A549 (cell line): ENCODE measurements around the gene NDUFS4. TPM values are rescaled to one million over a fixed set of nuclear protein-coding genes. Genes with fewer than 3 reads are reported as not detected.
A peak's percentile ranks its signal among the peaks of the same experiment; 100 is the strongest.

ENCODE experiments used
- ATAC-seq, 2 experiments: fragments of 200-7000 bp in 1 of 2; fragments of >200 bp in 1 of 2; cut with Nextera tagmentation in 1 of 2; cut with Tn5 transposase in 1 of 2; 3 replicates each; pipeline versions ENCODE4 v1.8.0 to v1.9.1; 2018 to 2020; ENCODE audit warnings: mild to moderate bottlenecking in 1 of 2, moderate library complexity in 1 of 2
- CTCF ChIA-PET: fragments of 300-600 bp; sonication (Branson Sonifier 250); formaldehyde crosslinking; extraction: SDS; loops from one replicate; lab custom pipeline; 2021; ENCODE audit warnings: antibody characterized with exemption, inconsistent platforms; lab: Yijun Ruan, JAX
- POLR2A ChIA-PET: fragments of 350-600 bp; formaldehyde crosslinking; extraction: SDS; loops from one replicate; lab custom pipeline; 2021; ENCODE audit warnings: antibody characterized with exemption, inconsistent platforms; lab: Yijun Ruan, JAX
- DNase-seq, 2 experiments: peaks; one replicate each; pipeline versions ENCODE4 v3.0.0 to v3.0.0-alpha.2; 2011 to 2016; ENCODE audit warnings: low read depth in 1 of 2, low spot score in 1 of 2
- FAIRE-seq: peaks from 2 replicates; lab custom pipeline; 2011; peaks lifted over from hg19 to GRCh38; lab: Jason Lieb, UNC
- H3K27ac ChIP-seq, 2 experiments: fragments of >200 bp; sonication (Bioruptor Twin); formaldehyde crosslinking; 3 replicates each; pipeline ENCODE4 v1.5.1; 2016 to 2017
- H3K4me1 ChIP-seq: fragments of >200 bp; sonication (Bioruptor Twin); formaldehyde crosslinking; 3 replicates; pipeline ENCODE4 v1.6.1; 2016
- H3K4me2 ChIP-seq: fragments of >200 bp; sonication (Bioruptor Twin); formaldehyde crosslinking; 3 replicates; pipeline ENCODE4 v1.6.1; 2016
- H3K4me3 ChIP-seq: fragments of >200 bp; sonication (Bioruptor Twin); formaldehyde crosslinking; 3 replicates; pipeline ENCODE4 v1.5.1; 2016
- H3K9me3 ChIP-seq: fragments of >200 bp; sonication (Bioruptor Twin); formaldehyde crosslinking; 3 replicates; pipeline ENCODE4 v1.6.1; 2016
- ATOH8 ChIP-seq: fragments of 250-450 bp; sonication (Bioruptor Pico); IDR thresholded peaks from 2 replicates; pipeline ENCODE4 v1.5.0; 2020; ENCODE audit warnings: low read depth, mild to moderate bottlenecking, moderate library complexity
- CHD2 ChIP-seq: fragments of 150-350 bp; IDR thresholded peaks from 2 replicates; pipeline ENCODE4 v1.6.1; 2014; ENCODE audit warnings: low read length; ENCODE audit not compliant: partially characterized antibody
- CHD4 ChIP-seq: fragments of 200-600 bp; sonication (generic); IDR thresholded peaks from 2 replicates; pipeline ENCODE4 v1.6.1; 2016; ENCODE audit warnings: antibody characterized with exemption, mild to moderate bottlenecking, borderline replicate concordance
- CTCF ChIP-seq: fragments of >200 bp; sonication (Bioruptor Twin); formaldehyde crosslinking; IDR thresholded peaks from 3 replicates; pipeline ENCODE4 v1.5.1; 2016
- E2F6 ChIP-seq: IDR thresholded peaks from 2 replicates; pipeline ENCODE4 v1.6.1; 2012; ENCODE audit warnings: low read depth, borderline replicate concordance
- ESRRA ChIP-seq: fragments of 150-350 bp; IDR thresholded peaks from 2 replicates; pipeline ENCODE4 v1.6.1; 2014; ENCODE audit warnings: mild to moderate bottlenecking, low read length, borderline replicate concordance
- FOXS1 ChIP-seq: fragments of 250-450 bp; sonication (Bioruptor Pico); IDR thresholded peaks from 2 replicates; pipeline ENCODE4 v1.5.0; 2020; ENCODE audit warnings: mild to moderate bottlenecking, moderate library complexity
- HEYL ChIP-seq: fragments of 250-450 bp; sonication (Bioruptor Pico); IDR thresholded peaks from 2 replicates; pipeline ENCODE4 v1.8.0; 2021; ENCODE audit warnings: mild to moderate bottlenecking, moderate library complexity
- HOXA7 ChIP-seq: fragments of 250-450 bp; sonication (Bioruptor Pico); IDR thresholded peaks from 2 replicates; pipeline ENCODE4 v1.5.0; 2020; ENCODE audit warnings: mild to moderate bottlenecking, moderate library complexity
- HOXB13 ChIP-seq: fragments of 250-450 bp; sonication (Bioruptor Pico); IDR thresholded peaks from 2 replicates; pipeline ENCODE4 v1.5.0; 2020; ENCODE audit warnings: low read depth, mild to moderate bottlenecking, moderate library complexity
- KDM1A ChIP-seq: fragments of 200-600 bp; sonication (generic); IDR thresholded peaks from 2 replicates; pipeline ENCODE4 v1.6.1; 2016; ENCODE audit warnings: low read depth, mild to moderate bottlenecking
- KDM5A ChIP-seq: fragments of 200-600 bp; sonication (generic); IDR thresholded peaks from 2 replicates; pipeline ENCODE4 v1.6.1; 2016; ENCODE audit warnings: antibody characterized with exemption, mild to moderate bottlenecking
- MYC ChIP-seq: IDR thresholded peaks from 2 replicates; pipeline ENCODE4 v1.6.1; 2012; ENCODE audit warnings: mild to moderate bottlenecking, inconsistent platforms, low read length, improper control_type of control experiment, borderline replicate concordance
- NPAS2 ChIP-seq: fragments of 250-450 bp; sonication (Bioruptor Pico); IDR thresholded peaks from 2 replicates; pipeline ENCODE4 v1.8.0; 2022; ENCODE audit warnings: mild to moderate bottlenecking, moderate library complexity, borderline replicate concordance
- NR3C1 ChIP-seq: fragments of >200 bp; sonication (Bioruptor Twin); formaldehyde crosslinking; IDR thresholded peaks from 3 replicates; pipeline ENCODE4 v1.6.1; 2017
- POLR2AphosphoS2 ChIP-seq: conservative IDR thresholded peaks from 2 replicates; pipeline ENCODE4 v1.6.1; 2012; ENCODE audit warnings: low read length, improper control_type of control experiment, inconsistent platforms
- RARB ChIP-seq: fragments of 250-450 bp; sonication (Bioruptor Pico); IDR thresholded peaks from 2 replicates; pipeline ENCODE4 v1.8.0; 2021; ENCODE audit warnings: mild to moderate bottlenecking, moderate library complexity
- RCOR1 ChIP-seq: fragments of 150-350 bp; IDR thresholded peaks from 2 replicates; pipeline ENCODE4 v1.6.1; 2014; ENCODE audit warnings: antibody characterized with exemption, low read length, low read depth
- RFX5 ChIP-seq: fragments of 450-650 bp; IDR thresholded peaks from 2 replicates; pipeline ENCODE4 v1.7.1; 2014; ENCODE audit warnings: antibody characterized with exemption, mild to moderate bottlenecking, moderate library complexity
- RNF2 ChIP-seq: fragments of 200-600 bp; sonication (generic); IDR thresholded peaks from 2 replicates; pipeline ENCODE4 v1.6.1; 2016; ENCODE audit warnings: low read depth, mild to moderate bottlenecking, antibody characterized with exemption, moderate library complexity, borderline replicate concordance
- ZSCAN20 ChIP-seq: fragments of 250-450 bp; sonication (Bioruptor Pico); IDR thresholded peaks from 2 replicates; pipeline ENCODE4 v1.8.0; 2022; ENCODE audit warnings: mild to moderate bottlenecking, moderate library complexity
- WGBS: methylation state at CpG from one replicate; pipeline ENCODE4 v1.1.6; 2017; ENCODE audit errors: missing lambda C conversion rate; 5-methylcytosine and 5-hydroxymethylcytosine counted together
- polyA plus RNA-seq, 4 experiments: library from polyadenylated mRNA; depleted of rRNA in 3 of 4; stranded (reverse); fragments of >200 nt; fragmentation: RNase III in 1 of 4; extraction: RNeasy Plus Mini Kit Qiagen cat#74134 plus additional on column Dnase treatment in 1 of 4; gene quantifications; 2 replicates in 3 of 4; 3 replicates in 1 of 4; pipeline ENCODE4 v1.2.3, GENCODE V29; 2011 to 2017
- TF ChIP-seq, protein P1 (sequence below): fragments of >200 bp; sonication (Bioruptor Twin); formaldehyde crosslinking; IDR thresholded peaks from 2 replicates; pipeline ENCODE4 v1.6.1; 2016

Gene NDUFS4
- polyA plus RNA-seq, 2 of the 4 experiments (the other 2 are of a cell fraction): 163 to 260 TPM

DNA sequence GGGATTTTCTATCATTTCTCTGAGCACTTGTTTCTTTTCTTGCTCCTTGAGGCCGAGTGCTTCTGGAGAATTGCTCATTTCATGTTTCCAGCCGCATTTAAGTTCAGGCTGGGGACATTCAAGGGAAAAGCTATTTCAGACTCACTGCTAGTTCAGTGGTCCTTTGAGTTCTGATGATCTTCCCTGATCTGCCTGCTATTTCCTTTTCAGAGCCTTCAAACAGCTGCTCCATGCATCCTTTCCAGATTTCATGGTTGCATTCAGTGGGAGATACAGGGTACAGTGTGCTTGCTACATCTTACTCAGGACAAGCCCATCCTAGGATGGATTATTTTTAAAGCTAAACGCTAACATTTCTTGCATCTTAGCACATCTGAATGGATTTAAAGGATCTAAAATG is 14.7 kb downstream of the NDUFS4 start:
- 92% methylated on average over 3 of the region's 3 CpGs for WGBS
- Histone ChIP-seq H3K4me3 (no peak overlapping the region), H3K9me3 (no peaks in the 10 kb centered on the region), H3K4me1 (peaks cover 16% of the 10 kb centered on the region), H3K27ac (no peak overlapping the region), H3K4me2 (no peak overlapping the region)
- no peak for DNase-seq
- CTCF ChIA-PET: interaction anchor here (1.3 kb wide), 1 partner anchor 9 kb away, joined by 3 read pairs; no protein-coding TSS in a partner anchor
- no peak for TF ChIP-seq CTCF
- TF ChIP-seq NR3C1: no peak
- TF ChIP-seq HOXA7 (CRISPR knock-in tag): no peak
- no peak for TF ChIP-seq HEYL
- TF ChIP-seq ZSCAN20 (CRISPR knock-in tag): no peak
- TF ChIP-seq FOXS1 (CRISPR knock-in tag): no peak
- no peak for TF ChIP-seq ESRRA
- TF ChIP-seq RCOR1: no peak
- no peak for TF ChIP-seq POLR2AphosphoS2
- no peak for TF ChIP-seq RNF2
- no peak for TF ChIP-seq NPAS2 (CRISPR knock-in tag)
- TF ChIP-seq MYC: no peak
- TF ChIP-seq E2F6: no peak
- TF ChIP-seq CHD2: no peak
- no peak for TF ChIP-seq KDM5A
- no peak for FAIRE-seq
- POLR2A ChIA-PET: no interaction called here
- no peak for ATAC-seq

DNA sequence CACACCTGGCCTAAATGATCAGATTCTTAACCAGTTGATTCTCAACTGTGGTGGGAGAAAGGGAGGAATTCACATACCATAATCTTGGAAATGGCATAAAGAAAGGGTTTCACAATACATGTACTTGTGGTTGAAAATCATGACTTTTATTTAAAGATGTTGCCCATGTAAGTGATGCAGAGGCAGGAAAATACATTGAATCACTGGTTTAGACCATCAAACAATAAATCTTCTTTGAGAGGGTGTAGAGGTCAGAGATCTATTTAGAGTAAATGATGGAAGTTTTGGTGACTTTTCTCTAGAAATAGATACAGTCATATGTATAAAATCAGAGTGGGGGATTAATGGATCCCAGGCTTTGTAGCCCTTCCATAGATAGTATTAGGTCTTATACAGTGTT is 15.4 kb downstream of the NDUFS4 start:
- no peak for ATAC-seq
- no peak for FAIRE-seq
- H3K9me3 ChIP-seq: no peaks in the 10 kb centered on the region
- 0 out of 3 replicates have a peak overlapping the region, but pooled peaks have one; percentile 47 for H3K4me2 ChIP-seq
- CTCF ChIA-PET: interaction anchor here (1.6 kb wide), 1 partner anchor 9 kb away, joined by 4 read pairs; no protein-coding TSS in a partner anchor
- POLR2A ChIA-PET: no interaction called here
- H3K27ac ChIP-seq: no peak overlapping the region
- H3K4me3 ChIP-seq: no peak overlapping the region
- DNase-seq: no peak
- peaks cover 16% of the 10 kb centered on the region for H3K4me1 ChIP-seq
- TF ChIP-seq MYC (no peak), ATOH8 (CRISPR knock-in tag) (no peak), POLR2AphosphoS2 (no peak), KDM1A (no peak), KDM5A (no peak), RFX5 (no peak), CHD4 (no peak), HOXB13 (CRISPR knock-in tag) (no peak), RARB (no peak)
- TF ChIP-seq, protein P1, sequence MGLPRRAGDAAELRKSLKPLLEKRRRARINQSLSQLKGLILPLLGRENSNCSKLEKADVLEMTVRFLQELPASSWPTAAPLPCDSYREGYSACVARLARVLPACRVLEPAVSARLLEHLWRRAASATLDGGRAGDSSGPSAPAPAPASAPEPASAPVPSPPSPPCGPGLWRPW: no peak
